GDM1 (cell line): ENCODE results near the gene SALL3.
"Not testable (repeated sequence)": the region's sequence is repeated elsewhere in the genome, so short reads cannot be mapped to it uniquely, and the experiment has no call there.

Experiments
- DNase-seq: peaks from one replicate; lab custom pipeline; 2025; lab: John Stamatoyannopoulos, UW

Gene SALL3

GRCh38 chr18:78979730-78980278, at the start of gene SALL3:
Gene SALL3, plus strand, starts transcription at chr18:78979818. Its CDS starts 457 bp downstream, at chr18:78980275.
- DNase-seq: no peak

GRCh38 chr18:78932281-78932680, 47.3 kb upstream of the SALL3 start:
- no peak for DNase-seq

GRCh38 chr18:78934003-78934402, 45.6 kb upstream of the SALL3 start:
- no peak for DNase-seq

DNA sequence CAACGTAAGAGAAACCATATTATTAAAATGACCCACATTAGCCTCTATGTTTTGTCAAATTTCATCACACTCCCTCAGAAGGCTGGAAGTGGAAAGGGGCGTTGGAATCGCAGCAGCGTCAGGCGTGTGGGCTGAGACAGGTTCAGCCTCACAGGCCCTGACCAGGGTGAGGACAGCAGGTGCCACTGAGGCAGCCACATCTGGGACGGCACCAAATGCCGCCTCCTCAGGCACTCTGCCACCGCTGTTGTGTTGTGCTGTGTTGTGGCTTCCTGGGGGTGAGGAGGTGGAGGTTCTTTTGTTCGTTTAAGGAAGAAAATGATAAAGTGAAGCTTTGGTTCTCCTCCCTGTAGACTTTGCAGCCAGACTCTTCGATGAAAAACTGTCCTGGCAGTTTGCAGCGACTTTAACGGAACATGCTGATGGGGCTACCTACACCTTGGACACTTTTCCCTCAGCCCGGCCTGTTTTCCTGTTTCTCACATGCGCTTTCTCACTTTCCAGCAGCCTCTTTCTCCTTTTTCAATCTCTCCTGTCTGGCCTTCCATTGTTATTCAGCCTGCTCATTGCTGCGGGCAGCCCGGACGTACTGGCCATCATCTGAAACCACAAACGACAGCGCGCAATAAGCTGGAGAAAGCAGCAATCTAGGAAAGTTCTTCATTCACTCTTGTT, 44.9 kb upstream of the SALL3 start:
- no peak for DNase-seq

- no peak for DNase-seq
Measured at GRCh38 chr18:78935406-78935805, 44.2 kb upstream of the SALL3 start.

GRCh38 chr18:78936251-78937005, 43.2 kb upstream of the SALL3 start:
- DNase-seq: no peak

GRCh38 chr18:78937166-78937565, 42.5 kb upstream of the SALL3 start:
- DNase-seq: no peak

DNA sequence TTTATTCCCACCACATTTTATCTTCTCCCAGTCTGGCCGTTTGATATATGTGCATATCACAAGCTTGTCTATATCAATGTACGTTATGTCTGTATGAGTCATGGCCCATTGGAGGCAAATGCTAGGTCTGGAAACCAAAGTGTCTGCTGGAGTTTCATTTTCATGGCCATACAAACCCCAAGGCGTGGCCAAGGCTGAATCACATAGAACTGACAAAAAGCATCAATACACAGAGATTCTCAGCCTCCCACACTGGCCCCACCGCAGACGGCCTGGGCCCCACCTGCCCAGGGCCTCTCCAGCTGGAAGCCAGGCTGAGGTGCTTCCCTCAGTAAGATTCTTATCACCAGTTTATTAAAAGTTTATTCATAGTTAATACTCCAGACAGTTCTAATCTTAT, 40.5 kb upstream of the SALL3 start:
- DNase-seq: no peak

- no peak for DNase-seq
Measured at GRCh38 chr18:78939734-78940494, 39.7 kb upstream of the SALL3 start.

GRCh38 chr18:78942236-78942635, 37.4 kb upstream of the SALL3 start:
- not testable (repeated sequence) for DNase-seq

GRCh38 chr18:78945628-78946027, 34.0 kb upstream of the SALL3 start:
- DNase-seq: no peak

DNA sequence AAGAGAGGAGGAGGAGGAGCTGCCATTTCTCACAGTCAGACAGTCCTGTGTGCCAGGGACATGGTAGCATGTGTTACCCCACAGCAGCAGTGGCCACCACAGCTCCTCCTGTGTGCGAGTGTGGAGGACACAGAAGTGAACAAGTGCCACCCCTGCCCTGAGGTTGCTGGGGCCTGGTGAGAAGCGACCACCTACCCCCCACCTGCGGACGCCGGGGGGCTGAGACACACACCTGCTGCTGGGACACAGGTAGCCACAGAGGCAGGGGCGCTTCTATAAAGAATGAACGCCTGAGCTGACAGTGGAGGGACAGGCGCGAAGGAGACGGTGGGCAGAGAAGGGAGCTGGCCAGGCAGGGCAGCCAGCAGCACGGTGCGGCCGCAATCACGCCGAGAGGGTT, 32.3 kb upstream of the SALL3 start:
- no peak for DNase-seq

DNA sequence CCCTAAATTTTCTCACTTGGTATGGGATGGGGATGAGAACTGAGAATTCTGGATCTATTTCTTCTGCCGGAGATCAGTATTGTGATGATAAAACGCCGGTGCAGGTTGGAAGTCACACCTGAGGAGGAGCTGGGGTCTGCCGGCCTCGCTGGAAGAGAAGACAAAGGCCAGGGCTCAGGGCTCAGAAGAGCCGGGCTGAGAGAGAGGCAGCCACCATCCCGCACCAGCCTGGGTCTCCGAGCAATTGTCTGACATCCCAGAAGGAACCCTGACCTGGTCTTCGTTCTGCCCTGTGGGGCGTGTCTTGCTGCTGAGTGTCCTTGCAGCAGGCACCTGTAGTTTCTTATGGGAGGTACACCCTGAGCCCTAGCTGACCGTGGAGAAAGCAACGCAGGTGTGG, 31.4 kb upstream of the SALL3 start:
- DNase-seq: no peak

DNA sequence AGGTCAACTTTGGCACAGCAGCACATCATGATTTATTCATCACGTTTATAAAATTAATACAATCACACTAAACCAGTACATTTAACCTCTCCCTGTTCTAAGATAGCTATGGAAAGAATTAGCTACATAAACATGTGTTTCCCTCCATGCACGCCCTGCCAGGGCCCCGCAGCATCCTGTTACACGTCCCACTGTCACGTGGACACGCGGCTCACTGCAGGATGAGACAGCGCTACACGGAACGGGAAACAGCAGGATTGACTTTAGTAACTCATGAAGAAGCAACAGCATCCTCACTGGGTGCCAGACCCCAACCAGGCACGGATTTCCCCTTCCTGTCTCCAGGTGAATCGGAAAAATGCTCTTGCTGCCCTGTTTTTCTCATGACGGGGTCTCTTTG, 30.9 kb upstream of the SALL3 start:
- DNase-seq: no peak

- DNase-seq: no peak
Measured at GRCh38 chr18:78949216-78949615, 30.4 kb upstream of the SALL3 start.

DNA sequence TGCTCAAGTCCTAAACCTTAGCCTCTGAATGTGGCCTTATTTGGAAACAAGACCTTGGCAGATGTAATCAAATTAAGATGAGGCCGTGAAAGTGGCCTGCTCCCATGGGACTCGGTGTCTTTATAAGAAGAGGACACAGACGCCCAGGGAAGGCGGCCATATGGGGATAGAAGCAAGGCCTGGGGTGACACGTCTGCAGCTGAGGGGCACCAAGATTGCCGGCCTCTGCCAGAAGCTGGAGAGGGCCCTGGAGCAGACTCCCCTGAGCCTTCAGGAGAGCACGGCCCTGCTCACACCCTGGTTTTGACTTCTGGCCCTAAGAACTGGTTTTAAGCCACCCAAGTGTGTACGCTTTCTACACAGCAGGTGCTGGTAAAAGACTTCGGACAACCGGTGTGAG, 29.2 kb upstream of the SALL3 start:
- no peak for DNase-seq

GRCh38 chr18:78953566-78953965, 26.1 kb upstream of the SALL3 start:
- DNase-seq: no peak

DNA sequence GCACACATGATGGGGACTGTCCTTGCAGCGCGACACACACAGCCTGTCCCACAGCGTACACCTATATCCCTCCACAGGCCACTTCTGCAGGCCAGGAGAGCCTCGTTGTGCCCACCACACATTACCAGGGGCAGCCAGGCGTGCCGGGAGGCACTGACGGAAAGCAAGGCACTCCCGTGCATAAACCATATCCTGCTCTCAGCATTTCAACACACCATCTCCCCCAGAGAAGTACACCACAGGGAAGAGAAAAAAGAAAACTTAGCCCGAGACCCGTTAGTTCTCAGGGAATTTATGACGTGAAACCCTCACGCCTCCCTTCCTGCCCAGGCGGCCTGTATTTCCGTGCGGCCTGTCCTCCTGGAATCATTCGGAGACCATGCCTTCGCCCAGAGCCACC, 24.6 kb upstream of the SALL3 start:
- DNase-seq: no peak

- DNase-seq: no peak
Measured at GRCh38 chr18:78957140-78957539, 22.5 kb upstream of the SALL3 start.

DNA sequence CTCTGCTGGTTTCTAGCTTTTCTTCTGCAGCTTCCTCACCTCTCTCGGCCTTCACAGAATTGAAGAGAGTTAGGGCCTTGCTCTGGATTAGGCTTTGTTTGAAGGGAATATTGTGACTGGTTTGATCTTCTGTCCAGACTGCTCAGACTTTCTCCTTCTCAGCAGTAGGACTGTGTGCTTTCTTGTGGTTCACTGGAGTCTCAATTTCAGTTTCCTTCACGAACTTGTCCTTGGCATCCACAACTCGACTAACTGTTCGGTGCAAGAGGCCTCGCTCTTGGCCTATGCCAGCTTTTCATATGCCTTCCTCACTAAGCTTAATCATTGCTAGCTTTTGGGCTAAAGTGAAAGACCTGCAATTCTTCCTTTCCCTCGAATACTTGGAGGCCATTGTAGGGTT, 18.9 kb upstream of the SALL3 start:
- no peak for DNase-seq

GRCh38 chr18:78962098-78962497, 17.5 kb upstream of the SALL3 start:
- no peak for DNase-seq

- not testable (repeated sequence) for DNase-seq
Measured at GRCh38 chr18:78964727-78965126, 14.9 kb upstream of the SALL3 start.

GRCh38 chr18:78965260-78965659, 14.4 kb upstream of the SALL3 start:
- no peak for DNase-seq
